Amniotic stem cell (primary cell): Measurements from ENCODE around the gene MUCL3.
"Not testable (repeated sequence)": the region's sequence is repeated elsewhere in the genome, so short reads cannot be mapped to it uniquely, and the experiment has no call there.

ENCODE experiments used
- DNase-seq: peaks from one replicate; lab custom pipeline; 2025; lab: John Stamatoyannopoulos, UW

The MUCL3 gene

GRCh38 chr6:30910473-30910872 is 30.3 kb upstream of the MUCL3 start:
- DNase-seq, result not testable (repeated sequence)

- DNase-seq, result no peak
Measured at GRCh38 chr6:30912746-30913520, 27.8 kb upstream of the MUCL3 start.

- DNase-seq, result no peak
Measured at GRCh38 chr6:30913721-30914075, 27.1 kb upstream of the MUCL3 start.

- DNase-seq, result peak; percentile 76
Measured at GRCh38 chr6:30914076-30914853, 26.5 kb upstream of the MUCL3 start, which contains the start of gene VARS2. Gene VARS2, plus strand, starts transcription at chr6:30914238. Its CDS starts 599 bp downstream, at chr6:30914837.

- DNase-seq, result no peak
Measured at GRCh38 chr6:30914854-30915590, 25.8 kb upstream of the MUCL3 start.

- DNase-seq, result peak; percentile 56
Measured at GRCh38 chr6:30915591-30915946, 25.2 kb upstream of the MUCL3 start.

GRCh38 chr6:30917041-30917440 is 23.7 kb upstream of the MUCL3 start:
- no peak for DNase-seq

- DNase-seq, result no peak
Measured at GRCh38 chr6:30917487-30917886, 23.3 kb upstream of the MUCL3 start.

- no peak for DNase-seq
Measured at GRCh38 chr6:30918670-30919069, 22.1 kb upstream of the MUCL3 start.

- DNase-seq, result no peak
Measured at GRCh38 chr6:30922447-30922852, 18.3 kb upstream of the MUCL3 start.

GRCh38 chr6:30924040-30924627 is 16.6 kb upstream of the MUCL3 start:
- not testable (repeated sequence) for DNase-seq

GRCh38 chr6:30926644-30927043 is 14.1 kb upstream of the MUCL3 start:
- DNase-seq, result no peak

GRCh38 chr6:30927080-30927479 is 13.7 kb upstream of the MUCL3 start:
- DNase-seq, result not testable (repeated sequence)

- no peak for DNase-seq
Measured at GRCh38 chr6:30928677-30929076, 12.1 kb upstream of the MUCL3 start.

- DNase-seq, result no peak
Measured at GRCh38 chr6:30930506-30930905, 10.3 kb upstream of the MUCL3 start.

- no peak for DNase-seq
Measured at GRCh38 chr6:30931272-30931671, 9.5 kb upstream of the MUCL3 start.

GRCh38 chr6:30931969-30932645 is 8.7 kb upstream of the MUCL3 start, which contains the start of gene SFTA2:
Gene SFTA2, minus strand, starts transcription at chr6:30932170. Its CDS starts 74 bp downstream, at chr6:30932096.
- no peak for DNase-seq

- DNase-seq, result no peak
Measured at GRCh38 chr6:30932665-30933365, 8.0 kb upstream of the MUCL3 start.

GRCh38 chr6:30935018-30935417 is 5.8 kb upstream of the MUCL3 start:
- no peak for DNase-seq

GRCh38 chr6:30937265-30937664 is 3.5 kb upstream of the MUCL3 start:
- no peak for DNase-seq

GRCh38 chr6:30938730-30939129 is 2.0 kb upstream of the MUCL3 start:
- no peak for DNase-seq
